DOHH2 (cell line): ENCODE results near the gene SPINK14.

ENCODE experiments used
- H3F3A ChIP-seq: fragments of 200-600 bp; sonication (generic), shearing (Covaris generic); 2 replicates; pipeline ENCODE4 v1.6.0; 2016; ENCODE audit warnings: antibody characterized with exemption, mild to moderate bottlenecking; ENCODE audit not compliant: control insufficient read depth, insufficient read depth
- H3K27ac ChIP-seq: fragments of 200-600 bp; sonication (generic); 2 replicates; pipeline ENCODE4 v1.5.1; 2014; ENCODE audit warnings: low read depth, mild to moderate bottlenecking, low read length, moderate library complexity
- H3K27me3 ChIP-seq: fragments of 200-600 bp; sonication (generic); 2 replicates; pipeline ENCODE4 v1.6.1; 2014; ENCODE audit warnings: mild to moderate bottlenecking, low read length, mixed read lengths; ENCODE audit not compliant: control insufficient read depth
- H3K36me3 ChIP-seq: fragments of 200-600 bp; sonication (generic); 2 replicates; pipeline ENCODE4 v1.6.1; 2014; ENCODE audit warnings: mild to moderate bottlenecking, low read length, moderate library complexity, mixed read lengths; ENCODE audit not compliant: control insufficient read depth
- H3K4me1 ChIP-seq: fragments of 200-600 bp; sonication (generic); 2 replicates; pipeline ENCODE4 v1.6.1; 2014; ENCODE audit warnings: mild to moderate bottlenecking, low read length, mixed read lengths; ENCODE audit not compliant: control insufficient read depth
- H3K4me2 ChIP-seq: fragments of 200-600 bp; sonication (generic); 2 replicates; pipeline ENCODE4 v1.6.0; 2014; ENCODE audit warnings: mild to moderate bottlenecking, low read length, moderate library complexity
- H3K4me3 ChIP-seq: fragments of 200-600 bp; sonication (generic); 2 replicates; pipeline ENCODE4 v1.5.1; 2014; ENCODE audit warnings: mild to moderate bottlenecking, low read length, mixed read lengths
- H3K79me2 ChIP-seq: fragments of 200-600 bp; sonication (generic); 2 replicates; pipeline ENCODE4 v1.6.1; 2014; ENCODE audit warnings: mild to moderate bottlenecking, low read length, mixed read lengths; ENCODE audit not compliant: control insufficient read depth
- H3K9me2 ChIP-seq: fragments of 200-600 bp; sonication (generic); replicated peaks from 2 replicates; pipeline ENCODE4 v1.6.1; 2014; ENCODE audit warnings: mild to moderate bottlenecking, low read length, mixed read lengths; ENCODE audit not compliant: control insufficient read depth
- H3K9me3 ChIP-seq: fragments of 200-600 bp; sonication (generic); 2 replicates; pipeline ENCODE4 v1.6.1; 2014; ENCODE audit warnings: antibody characterized with exemption, low read length, mixed read lengths; ENCODE audit not compliant: control insufficient read depth, insufficient read depth
- H4K20me1 ChIP-seq: fragments of 200-600 bp; sonication (generic); 2 replicates; pipeline ENCODE4 v1.6.0; 2014; ENCODE audit warnings: low read depth, mild to moderate bottlenecking, antibody characterized with exemption, low read length, moderate library complexity; ENCODE audit not compliant: control insufficient read depth, insufficient read depth
- CTCF ChIP-seq: fragments of 200-600 bp; sonication (generic); IDR thresholded peaks from one replicate; pipeline ENCODE4 v1.5.1; 2014; ENCODE audit warnings: antibody characterized with exemption, mild to moderate bottlenecking, low read depth, low read length; ENCODE audit not compliant: poor library complexity, severe bottlenecking
- EZH2phosphoT487 ChIP-seq: fragments of 200-600 bp; sonication (generic); IDR thresholded peaks from 2 replicates; pipeline ENCODE4 v1.6.1; 2017; ENCODE audit warnings: borderline replicate concordance, mild to moderate bottlenecking, antibody characterized with exemption, low read length, moderate library complexity, mixed read lengths

SPINK14 gene

GRCh38 chr5:148156609-148157008 lies 11.7 kb upstream of the SPINK14 start:
- H3F3A ChIP-seq, result no peaks in the 10 kb centered on the region
- no peak overlapping the region for H3K4me3 ChIP-seq
- no peaks in the 10 kb centered on the region for H3K9me3 ChIP-seq
- no peak for TF ChIP-seq EZH2phosphoT487
- TF ChIP-seq CTCF, result no peak
- no peaks in the 10 kb centered on the region for H3K9me2 ChIP-seq
- no peaks in the 10 kb centered on the region for H3K36me3 ChIP-seq
- no peaks in the 10 kb centered on the region; the same call in 1 of the 2 replicates for H3K27me3 ChIP-seq
- no peak overlapping the region for H3K27ac ChIP-seq
- no peaks in the 10 kb centered on the region for H3K4me1 ChIP-seq
- no peaks in the 10 kb centered on the region for H4K20me1 ChIP-seq
- no peak overlapping the region for H3K4me2 ChIP-seq
- H3K79me2 ChIP-seq, result no peaks in the 10 kb centered on the region

DNA sequence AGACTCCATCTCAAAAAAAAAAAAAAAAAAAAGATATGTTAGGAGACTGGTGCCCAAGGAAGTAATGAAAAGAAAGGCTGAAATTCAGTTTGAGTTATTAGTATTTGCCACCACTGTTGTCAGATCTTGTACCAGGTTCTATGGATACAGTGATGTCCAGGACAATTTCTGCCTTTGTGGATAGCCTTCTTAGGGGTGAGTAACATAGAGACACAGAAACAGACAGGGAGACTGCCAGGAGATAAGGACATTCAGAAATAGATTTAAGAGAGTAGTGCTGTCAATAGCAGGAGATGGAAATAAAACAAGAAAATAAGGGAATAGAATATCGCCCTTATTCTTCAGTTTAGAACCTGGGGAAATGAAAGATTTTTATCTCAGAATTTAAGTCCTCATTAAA lies 6.3 kb upstream of the SPINK14 start:
- H3K4me3 ChIP-seq, result no peak overlapping the region
- TF ChIP-seq EZH2phosphoT487 (no peak), CTCF (no peak)

DNA sequence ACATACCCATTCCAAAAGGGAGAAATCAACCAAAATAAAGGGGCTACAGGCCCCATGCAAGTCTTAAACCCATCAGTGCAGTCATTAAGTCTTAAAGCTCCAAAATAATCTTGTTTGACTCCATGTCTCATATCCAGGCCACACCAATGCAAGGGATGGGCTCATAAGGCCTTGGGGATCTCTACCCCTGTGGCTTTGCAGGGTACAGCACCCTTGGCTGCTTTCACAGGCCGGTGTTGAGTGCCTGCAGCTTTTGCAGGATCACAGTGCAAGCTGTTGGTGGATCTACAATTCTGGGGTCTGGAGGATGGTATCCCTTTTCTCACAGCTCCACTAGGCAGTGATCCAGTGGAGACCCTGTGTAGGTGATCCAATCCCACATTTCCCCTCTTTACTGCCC lies 5.0 kb upstream of the SPINK14 start:
- no peak for TF ChIP-seq CTCF
- TF ChIP-seq EZH2phosphoT487, result no peak
- H3K27ac ChIP-seq, result no peak overlapping the region
- no peak overlapping the region for H3K4me2 ChIP-seq
- no peaks in the 10 kb centered on the region for H4K20me1 ChIP-seq
- H3F3A ChIP-seq, result no peaks in the 10 kb centered on the region
- H3K27me3 ChIP-seq, result no peaks in the 10 kb centered on the region; the same call in 1 of the 2 replicates
- no peaks in the 10 kb centered on the region for H3K79me2 ChIP-seq
- no peaks in the 10 kb centered on the region for H3K4me1 ChIP-seq
- H3K36me3 ChIP-seq, result no peaks in the 10 kb centered on the region
- H3K4me3 ChIP-seq, result no peak overlapping the region
- no peaks in the 10 kb centered on the region for H3K9me2 ChIP-seq
- no peaks in the 10 kb centered on the region for H3K9me3 ChIP-seq

More for the DNA sequence above, 6.3 kb upstream of the SPINK14 start:
- no peaks in the 10 kb centered on the region for H3K79me2 ChIP-seq
- no peak overlapping the region for H3K4me2 ChIP-seq
- no peaks in the 10 kb centered on the region for H3F3A ChIP-seq
- H4K20me1 ChIP-seq, result no peaks in the 10 kb centered on the region
- no peaks in the 10 kb centered on the region for H3K4me1 ChIP-seq
- H3K27me3 ChIP-seq, result no peaks in the 10 kb centered on the region
- H3K9me3 ChIP-seq, result no peaks in the 10 kb centered on the region
- H3K9me2 ChIP-seq, result no peaks in the 10 kb centered on the region
- H3K27ac ChIP-seq, result no peak overlapping the region
- no peaks in the 10 kb centered on the region for H3K36me3 ChIP-seq
